Fibroblast of peridontal ligament (primary cell): Measurements from ENCODE around the gene PWP2.
"Not testable (repeated sequence)": the region's sequence is repeated elsewhere in the genome, so short reads cannot be mapped to it uniquely, and the experiment has no call there.

Experiments used
- DNase-seq: peaks from one replicate; pipeline ENCODE4 v3.0.0-alpha.2; 2010; ENCODE audit errors: extremely low read depth

Gene PWP2

GRCh38 chr21:44163167-44163653 is 56.0 kb downstream of the PWP2 start:
- DNase-seq, result not testable (repeated sequence)

GRCh38 chr21:44165933-44166332 is 58.7 kb downstream of the PWP2 start:
- not testable (repeated sequence) for DNase-seq

DNA sequence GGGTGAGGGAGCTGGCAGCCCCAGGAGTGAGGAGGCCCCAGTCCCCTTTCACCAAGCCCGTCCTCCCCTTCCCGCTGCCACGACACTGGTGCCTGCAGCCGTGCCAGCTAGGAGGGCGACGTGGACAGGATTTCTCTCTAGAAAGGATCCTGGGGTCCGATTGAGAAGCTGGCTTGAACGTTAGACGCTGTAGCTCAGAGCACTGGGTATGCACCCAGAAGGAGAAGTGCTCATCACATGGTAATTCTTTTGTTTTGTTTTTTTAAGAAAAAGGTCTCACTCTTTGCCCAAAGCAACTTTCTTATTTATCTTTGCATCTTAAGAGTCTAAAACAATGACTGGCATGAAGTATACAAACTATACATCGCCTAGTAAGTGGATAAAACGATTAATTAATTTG is 60.3 kb downstream of the PWP2 start:
- not testable (repeated sequence) for DNase-seq

DNA sequence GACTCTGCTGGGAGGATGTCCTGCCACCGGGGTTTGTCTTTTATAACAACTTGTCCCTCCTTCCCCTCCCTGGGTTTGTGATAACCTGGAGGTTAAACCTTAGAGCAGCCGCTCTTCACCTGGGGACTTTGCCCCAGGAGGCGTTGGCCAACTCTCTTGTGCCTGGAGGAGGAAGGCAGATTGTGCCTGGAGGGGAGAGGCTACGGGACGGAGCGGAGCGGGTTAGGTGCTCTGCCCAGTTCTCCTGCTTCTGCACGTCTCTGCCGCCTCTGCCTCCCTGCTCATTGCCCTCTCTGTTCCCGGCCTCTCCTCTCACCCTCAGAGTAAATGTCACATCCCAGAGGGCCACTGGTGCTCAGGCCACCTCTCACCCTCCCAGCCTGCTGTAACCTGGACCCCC is 63.1 kb downstream of the PWP2 start:
- DNase-seq, result not testable (repeated sequence)

DNA sequence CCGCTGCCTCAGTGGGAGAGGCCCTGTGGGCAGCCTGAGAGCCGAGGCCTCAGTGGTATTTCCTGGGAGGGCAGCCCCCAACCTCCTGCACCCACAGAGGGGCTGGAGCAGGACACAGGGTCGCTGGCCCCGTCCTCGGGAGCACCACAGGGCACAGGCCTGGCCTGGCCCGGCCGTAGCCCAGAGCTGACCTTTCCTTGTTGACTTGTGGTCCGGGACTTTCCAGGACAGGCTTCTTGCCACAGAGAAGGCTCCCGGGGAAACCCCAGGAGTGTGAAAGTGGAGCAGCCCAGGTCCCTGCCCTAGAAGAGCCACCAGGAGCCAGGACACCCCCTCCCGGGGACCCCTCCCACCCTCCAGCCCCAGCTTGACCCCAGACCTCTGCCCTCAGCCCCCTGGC is 63.7 kb downstream of the PWP2 start:
- DNase-seq, result not testable (repeated sequence)

- not testable (repeated sequence) for DNase-seq
These were observed 64.9 kb downstream of the PWP2 start for GRCh38 chr21:44171962-44172572.

GRCh38 chr21:44172741-44173140 is 65.5 kb downstream of the PWP2 start:
- not testable (repeated sequence) for DNase-seq

DNA sequence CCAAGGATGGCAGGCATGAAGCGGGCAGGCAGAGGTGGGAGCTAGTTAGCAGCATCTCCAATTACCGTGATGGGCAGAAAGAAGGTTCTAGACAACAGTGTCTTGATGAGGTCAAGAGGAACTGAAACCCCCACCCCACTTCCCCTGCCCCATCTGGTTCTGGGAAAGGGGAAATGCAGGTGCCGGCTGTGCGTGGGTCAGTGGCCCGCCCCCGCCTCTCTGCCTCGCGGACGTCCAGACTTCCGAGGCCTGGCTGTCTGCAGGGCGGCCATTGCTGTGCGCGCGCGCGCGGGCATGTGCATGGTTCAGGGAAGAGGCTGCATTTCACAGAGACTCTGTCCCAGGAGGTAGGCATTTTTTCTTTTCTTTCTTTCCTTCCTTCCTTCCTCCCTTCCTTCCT is 68.0 kb downstream of the PWP2 start:
- not testable (repeated sequence) for DNase-seq

GRCh38 chr21:44176127-44176526 is 68.9 kb downstream of the PWP2 start:
- not testable (repeated sequence) for DNase-seq
